HG02981 (cell line): ENCODE results near the gene ANO6.
A peak's percentile ranks its signal among the peaks of the same experiment; 100 is the strongest.
"Not testable (repeated sequence)": the region's sequence is repeated elsewhere in the genome, so short reads cannot be mapped to it uniquely, and the experiment has no call there.

Experiments
- ATAC-seq: cut with Tn5 transposase; IDR thresholded peaks from one replicate; pipeline ENCODE4 v1.9.1; 2021; ENCODE audit warnings: mild to moderate bottlenecking, moderate library complexity; ENCODE audit not compliant: unreplicated experiment

Gene ANO6

DNA sequence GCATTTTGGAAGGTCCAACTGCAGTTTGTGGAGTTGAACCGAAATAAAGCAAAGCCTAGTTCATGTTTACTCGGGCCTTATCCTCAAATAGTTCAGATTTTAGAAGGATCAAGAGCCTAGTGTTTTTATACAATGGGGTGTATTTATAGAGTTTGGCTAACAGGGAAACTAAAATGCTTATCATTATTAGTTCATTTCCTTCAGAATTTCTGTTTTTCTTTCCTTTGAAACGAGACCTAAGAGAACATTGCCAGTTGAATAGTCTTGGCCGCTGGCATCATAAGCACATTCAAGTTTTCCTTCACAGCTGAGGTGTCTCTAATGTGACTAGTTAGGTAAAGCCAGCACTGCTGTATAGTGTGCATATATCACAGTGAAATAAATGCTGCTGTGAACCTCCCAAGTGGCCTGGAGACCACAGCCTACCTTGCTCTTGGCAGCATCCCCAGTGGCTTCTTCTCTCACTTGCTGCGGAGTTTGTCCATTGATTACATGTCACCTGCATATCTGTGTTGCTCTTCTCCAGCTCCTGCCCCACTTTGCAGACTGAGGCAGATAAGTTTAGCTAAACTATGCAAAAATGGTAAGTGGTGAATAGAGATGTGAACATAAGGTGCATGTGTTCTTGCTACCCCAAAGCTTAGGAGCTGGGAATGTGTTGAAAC is 88.8 kb downstream of the ANO6 start:
- ATAC-seq, result no peak

GRCh38 chr12:45305907-45306306 is 90.0 kb downstream of the ANO6 start:
- ATAC-seq, result no peak

GRCh38 chr12:45309836-45310626 is 94.1 kb downstream of the ANO6 start:
- ATAC-seq, result no peak

DNA sequence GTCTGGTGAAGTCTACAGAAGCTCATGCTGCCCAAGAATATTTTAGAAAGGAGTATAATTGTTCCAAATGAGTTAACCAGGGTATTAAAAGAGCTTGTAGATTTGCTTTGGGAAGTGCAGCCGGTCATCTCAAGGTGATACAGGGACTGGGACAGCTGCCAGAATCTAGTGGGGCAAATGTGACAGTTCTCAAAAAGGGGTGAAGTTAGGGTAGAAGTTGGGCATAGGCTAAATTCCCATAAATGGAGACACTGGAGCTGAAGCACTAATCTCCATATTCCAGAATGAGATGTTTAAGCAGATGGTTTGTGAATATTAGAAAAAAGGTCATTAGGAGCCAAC is 94.7 kb downstream of the ANO6 start:
- no peak for ATAC-seq

DNA sequence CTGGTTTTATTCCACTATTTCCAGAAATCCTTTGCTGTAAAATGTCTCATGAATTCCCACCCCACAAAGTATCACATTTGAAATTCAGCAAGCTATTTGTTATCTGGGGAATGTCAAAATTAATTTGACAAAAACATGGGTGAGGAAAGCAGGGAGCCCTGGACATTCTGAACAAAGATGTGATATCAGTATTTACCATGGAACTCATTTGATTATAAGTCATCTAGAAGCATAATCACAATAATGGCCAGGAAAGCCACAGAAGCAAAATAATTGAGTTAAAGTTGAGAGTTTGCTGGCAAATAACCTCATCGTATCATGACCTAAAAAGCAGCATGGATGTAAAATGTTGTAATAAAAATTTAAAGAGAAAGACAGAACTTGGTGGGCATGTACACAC is 96.1 kb downstream of the ANO6 start:
- ATAC-seq, result no peak

- no peak for ATAC-seq
Measured at GRCh38 chr12:45314770-45315169, 98.9 kb downstream of the ANO6 start.

DNA sequence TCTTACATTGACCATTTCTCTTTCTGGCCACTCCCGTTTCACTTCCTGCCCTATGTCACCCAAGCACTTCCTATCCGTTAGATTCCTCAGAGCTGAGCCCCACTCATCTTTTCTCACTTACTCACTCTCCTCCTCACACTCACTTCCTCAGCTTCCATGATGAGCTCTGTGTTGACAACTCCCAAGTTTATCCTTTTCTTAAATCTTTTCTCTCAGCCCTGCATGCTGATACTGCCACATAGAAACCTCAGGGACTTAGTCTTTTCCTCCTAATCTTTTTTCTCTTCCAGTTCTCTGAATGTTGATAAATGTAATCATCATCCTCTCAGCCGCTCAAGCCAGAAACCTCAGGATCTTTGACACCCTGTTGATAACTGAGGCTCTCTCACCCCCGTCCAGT is 99.6 kb downstream of the ANO6 start:
- no peak for ATAC-seq

DNA sequence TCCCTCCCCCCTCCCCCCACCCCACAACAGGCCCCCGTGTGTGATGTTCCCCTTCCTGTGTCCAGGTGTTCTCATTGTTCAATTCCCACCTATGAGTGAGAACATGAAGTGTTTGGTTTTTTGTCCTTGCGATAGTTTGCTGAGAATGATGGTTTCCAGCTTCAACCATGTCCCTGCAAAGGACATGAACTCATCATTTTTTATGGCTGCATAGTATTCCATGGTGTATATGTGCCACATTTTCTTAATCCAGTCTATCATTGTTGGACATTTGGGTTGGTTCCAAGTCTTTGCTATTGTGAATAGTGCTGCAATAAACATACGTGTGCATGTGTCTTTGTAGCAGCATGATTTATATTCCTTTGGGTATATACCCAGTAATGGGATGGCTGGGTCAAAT is 101.4 kb downstream of the ANO6 start:
- ATAC-seq, result not testable (repeated sequence)

- ATAC-seq, result no peak
Measured at GRCh38 chr12:45322810-45323209, 106.9 kb downstream of the ANO6 start.

- no peak for ATAC-seq
Measured at GRCh38 chr12:45324391-45324790, 108.5 kb downstream of the ANO6 start.

DNA sequence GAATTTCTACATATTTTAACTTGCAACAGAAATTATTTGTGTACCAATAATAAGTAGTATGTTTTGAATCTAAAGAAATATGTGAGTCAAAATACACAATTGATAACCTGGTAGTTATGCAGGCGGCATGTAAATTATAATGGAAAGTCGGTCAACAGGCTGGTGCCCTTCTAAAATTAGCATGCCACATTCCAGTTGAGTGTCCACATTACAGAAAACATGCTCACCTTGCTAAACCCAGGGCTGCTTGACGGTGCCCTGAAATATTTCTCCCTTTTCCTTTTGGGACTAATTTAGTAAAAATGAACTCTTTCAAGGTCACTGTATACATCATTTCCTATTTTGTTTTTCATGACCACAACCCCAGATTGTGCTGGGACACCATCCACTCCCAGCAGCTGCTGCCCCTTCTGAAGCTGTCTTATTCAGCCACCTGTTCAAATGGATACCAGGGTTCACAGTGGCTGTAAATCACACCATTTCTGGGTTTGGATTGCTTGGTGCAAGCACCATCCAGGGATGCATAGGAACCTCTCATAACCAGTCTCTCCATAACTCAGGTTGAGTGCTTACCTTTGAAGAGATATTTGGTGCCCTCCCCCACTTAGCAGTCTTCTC is 110.6 kb downstream of the ANO6 start:
- no peak for ATAC-seq

GRCh38 chr12:45327823-45328383 is 112.0 kb downstream of the ANO6 start:
- ATAC-seq, result no peak

GRCh38 chr12:45329238-45329637 is 113.3 kb downstream of the ANO6 start:
- no peak for ATAC-seq

- ATAC-seq, result no peak
Measured at GRCh38 chr12:45329702-45330101, 113.8 kb downstream of the ANO6 start.

- ATAC-seq, result peak; percentile 73
Measured at GRCh38 chr12:45331552-45331951, 115.7 kb downstream of the ANO6 start.

GRCh38 chr12:45334396-45334795 is 118.5 kb downstream of the ANO6 start:
- no peak for ATAC-seq

DNA sequence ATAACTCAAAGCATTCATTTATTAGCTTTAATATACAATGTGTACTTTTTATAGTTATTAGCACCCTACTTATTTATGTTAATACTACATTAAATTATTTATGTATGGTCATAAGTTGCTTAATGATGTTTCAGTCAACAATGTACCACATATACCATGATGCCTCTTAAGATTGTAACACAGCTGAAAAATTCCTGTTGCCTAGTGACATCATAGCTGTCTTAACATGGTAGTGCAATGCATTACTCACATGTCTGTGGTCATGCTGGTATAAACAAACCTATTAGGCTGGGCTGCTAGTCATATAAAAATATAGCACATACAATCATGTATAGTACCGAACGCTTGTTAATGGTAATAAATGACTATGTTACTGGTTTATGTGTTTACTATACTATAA is 120.4 kb downstream of the ANO6 start:
- ATAC-seq, result no peak

- ATAC-seq, result no peak
Measured at GRCh38 chr12:45336762-45337596, 121.1 kb downstream of the ANO6 start.

DNA sequence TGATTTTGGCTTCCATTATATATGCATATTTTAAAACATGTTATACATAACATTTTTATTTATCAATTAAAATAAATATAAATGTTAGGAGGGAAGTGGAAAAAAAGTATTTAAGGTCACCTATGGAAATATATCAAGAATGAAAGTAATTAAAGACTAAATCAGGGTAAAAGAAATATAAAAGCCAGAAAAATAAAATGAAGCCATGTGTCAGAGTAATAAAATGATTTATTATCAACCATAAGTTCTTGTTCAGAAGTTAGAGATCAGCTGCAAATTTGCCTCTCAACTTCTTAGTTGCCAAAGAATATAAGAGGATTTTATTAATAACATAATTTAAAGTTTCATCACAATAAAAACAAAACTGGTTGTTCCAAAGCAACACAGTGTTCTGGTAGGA is 121.9 kb downstream of the ANO6 start:
- ATAC-seq, result no peak

DNA sequence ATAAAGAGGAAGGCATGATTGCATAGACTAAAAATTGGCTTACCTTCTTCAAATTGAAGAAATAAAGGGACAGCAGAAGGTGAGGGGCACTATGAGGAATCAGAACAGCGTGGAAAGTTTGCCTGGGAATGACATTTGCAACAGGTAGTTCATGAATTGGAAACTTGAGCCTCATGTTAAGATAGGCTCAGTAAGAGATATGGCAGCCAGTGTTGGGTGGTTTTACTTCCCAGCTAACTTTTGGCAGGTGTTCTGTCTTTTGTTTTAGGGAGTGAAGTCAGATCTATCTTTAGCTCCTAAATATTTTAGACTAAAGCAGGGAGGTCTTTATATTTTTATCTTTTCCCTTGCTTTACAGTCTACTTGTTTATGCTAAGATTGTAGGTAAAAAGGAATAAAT is 122.4 kb downstream of the ANO6 start:
- ATAC-seq, result no peak

- no peak for ATAC-seq
Measured at GRCh38 chr12:45339035-45339434, 123.1 kb downstream of the ANO6 start.
